HEK293T (cell line): ENCODE results near the gene ME3.

ENCODE experiments used
- BHLHE40 ChIP-seq: fragments of 450-650 bp; IDR thresholded peaks from 2 replicates; pipeline ENCODE4 v1.6.1; 2016; ENCODE audit warnings: mild to moderate bottlenecking, moderate library complexity, borderline replicate concordance
- CTBP1 ChIP-seq: fragments of 450-650 bp; IDR thresholded peaks from 2 replicates; pipeline ENCODE4 v1.6.1; 2016; ENCODE audit warnings: borderline replicate concordance
- ELF4 ChIP-seq: fragments of 450-650 bp; IDR thresholded peaks from 2 replicates; pipeline ENCODE4 v1.6.1; 2017; ENCODE audit warnings: antibody characterized with exemption
- FOXA1 ChIP-seq: fragments of 450-650 bp; IDR thresholded peaks from 2 replicates; pipeline ENCODE4 v1.6.1; 2016; ENCODE audit warnings: mild to moderate bottlenecking
- FOXK2 ChIP-seq: fragments of 450-650 bp; IDR thresholded peaks from 2 replicates; pipeline ENCODE4 v1.6.1; 2016; ENCODE audit warnings: mild to moderate bottlenecking
- FOXM1 ChIP-seq: fragments of 450-650 bp; IDR thresholded peaks from 2 replicates; pipeline ENCODE4 v1.6.1; 2017; ENCODE audit warnings: mild to moderate bottlenecking, borderline replicate concordance
- LEF1 ChIP-seq: fragments of 450-650 bp; IDR thresholded peaks from 2 replicates; pipeline ENCODE4 v1.6.1; 2017; ENCODE audit warnings: mild to moderate bottlenecking, borderline replicate concordance
- SP1 ChIP-seq: fragments of 450-650 bp; IDR thresholded peaks from 2 replicates; pipeline ENCODE4 v1.6.1; 2017
- SUZ12 ChIP-seq: fragments of 450-650 bp; IDR thresholded peaks from 2 replicates; pipeline ENCODE4 v1.6.1; 2016; ENCODE audit warnings: mild to moderate bottlenecking
- TF ChIP-seq, protein P1 (sequence below): fragments of 450-650 bp; IDR thresholded peaks from 2 replicates; pipeline ENCODE4 v1.6.1; 2016

DNA sequence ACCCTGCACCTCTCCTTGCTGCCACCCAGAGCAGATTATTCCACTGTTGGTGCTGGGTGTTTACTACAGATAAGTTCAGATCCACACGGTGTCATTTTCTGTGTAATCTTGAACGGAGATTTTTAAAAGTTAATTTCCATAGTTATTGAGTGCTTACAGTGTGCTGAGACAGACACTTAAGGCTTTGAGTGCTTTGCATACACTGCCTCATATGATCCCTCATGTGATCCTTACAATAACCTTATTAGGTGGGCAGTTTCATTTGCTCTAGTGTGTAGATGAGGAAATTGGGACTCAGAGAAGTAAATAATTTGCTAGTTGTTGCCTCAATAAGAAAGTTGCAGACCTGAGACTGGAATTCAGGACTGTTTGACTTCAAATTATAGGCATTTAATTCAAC, 32.3 kb upstream of the ME3 start:
- no peak for TF ChIP-seq ELF4
- no peak for TF ChIP-seq SP1
- no peak for TF ChIP-seq SUZ12
- TF ChIP-seq FOXK2 = no peak
- no peak for TF ChIP-seq CTBP1
- TF ChIP-seq FOXM1 = no peak
- TF ChIP-seq BHLHE40 = no peak
- TF ChIP-seq, protein P1, sequence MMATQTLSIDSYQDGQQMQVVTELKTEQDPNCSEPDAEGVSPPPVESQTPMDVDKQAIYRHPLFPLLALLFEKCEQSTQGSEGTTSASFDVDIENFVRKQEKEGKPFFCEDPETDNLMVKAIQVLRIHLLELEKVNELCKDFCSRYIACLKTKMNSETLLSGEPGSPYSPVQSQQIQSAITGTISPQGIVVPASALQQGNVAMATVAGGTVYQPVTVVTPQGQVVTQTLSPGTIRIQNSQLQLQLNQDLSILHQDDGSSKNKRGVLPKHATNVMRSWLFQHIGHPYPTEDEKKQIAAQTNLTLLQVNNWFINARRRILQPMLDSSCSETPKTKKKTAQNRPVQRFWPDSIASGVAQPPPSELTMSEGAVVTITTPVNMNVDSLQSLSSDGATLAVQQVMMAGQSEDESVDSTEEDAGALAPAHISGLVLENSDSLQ = no peak
- TF ChIP-seq FOXA1 = no peak
- TF ChIP-seq LEF1 = no peak
